Inflammatory macrophage (primary cell): Measurements from ENCODE around the gene KCNH2.
"Not testable (repeated sequence)": the region's sequence is repeated elsewhere in the genome, so short reads cannot be mapped to it uniquely, and the experiment has no call there.

Experiments used
- DNase-seq, 2 donors: peaks; one replicate each; pipeline ENCODE4 v3.0.0-alpha.2; 2020 to 2022

KCNH2 gene

DNA sequence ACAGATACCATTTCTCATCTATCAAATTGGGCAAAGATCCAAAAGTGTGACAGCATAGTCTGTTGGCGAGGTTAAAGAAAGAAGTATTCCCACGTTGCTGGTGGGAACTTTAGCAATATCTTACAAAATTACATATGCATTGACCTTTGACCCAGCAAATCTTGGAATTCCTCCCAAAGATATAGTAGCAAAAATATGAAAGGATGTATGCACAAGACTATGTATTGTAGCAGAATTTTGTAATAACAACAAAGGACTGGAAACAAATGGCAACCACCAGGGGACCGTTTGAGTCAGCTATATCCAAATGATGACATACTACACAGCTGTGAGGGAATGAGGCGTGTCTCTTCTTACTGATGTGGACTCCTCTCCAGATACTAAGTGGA is 50.2 kb downstream of the KCNH2 start:
- peak in 1 of 2 donors; percentile 8 for DNase-seq

DNA sequence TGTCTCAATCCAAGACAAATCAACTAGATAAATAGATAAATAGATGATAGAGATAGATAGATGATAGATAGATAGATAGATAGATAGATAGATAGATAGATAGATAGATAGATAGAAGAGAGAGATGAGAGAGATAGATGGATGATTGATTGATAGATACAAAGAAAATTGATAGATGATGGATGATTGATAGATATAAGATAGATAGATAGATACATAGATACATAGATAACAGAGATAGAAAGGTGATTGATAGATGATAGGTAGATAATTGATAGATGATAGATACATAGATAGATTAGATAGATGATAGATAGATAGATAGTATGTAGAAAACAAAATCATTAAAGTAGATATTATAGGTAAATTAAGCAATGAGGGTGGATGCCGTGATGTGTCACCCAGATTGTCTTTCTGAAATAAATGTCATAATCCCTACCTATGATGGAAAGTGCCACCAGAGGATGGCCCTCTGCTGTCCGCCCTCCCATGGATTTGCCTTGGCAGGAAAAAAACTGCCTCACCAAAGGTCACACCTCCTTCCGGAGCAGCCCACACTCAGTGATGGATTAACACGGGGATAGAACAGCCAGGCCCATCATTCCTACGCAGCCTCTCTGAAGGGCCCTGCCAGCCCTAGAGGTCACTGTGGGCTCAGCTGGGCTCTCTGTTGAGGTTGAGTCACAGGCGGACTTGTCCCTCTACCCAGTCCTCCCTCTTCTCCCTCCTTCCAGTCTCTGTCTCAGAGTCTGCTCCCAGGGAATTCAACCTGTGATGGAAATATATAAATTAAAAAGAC is 50.8 kb downstream of the KCNH2 start:
- no peak for DNase-seq

DNA sequence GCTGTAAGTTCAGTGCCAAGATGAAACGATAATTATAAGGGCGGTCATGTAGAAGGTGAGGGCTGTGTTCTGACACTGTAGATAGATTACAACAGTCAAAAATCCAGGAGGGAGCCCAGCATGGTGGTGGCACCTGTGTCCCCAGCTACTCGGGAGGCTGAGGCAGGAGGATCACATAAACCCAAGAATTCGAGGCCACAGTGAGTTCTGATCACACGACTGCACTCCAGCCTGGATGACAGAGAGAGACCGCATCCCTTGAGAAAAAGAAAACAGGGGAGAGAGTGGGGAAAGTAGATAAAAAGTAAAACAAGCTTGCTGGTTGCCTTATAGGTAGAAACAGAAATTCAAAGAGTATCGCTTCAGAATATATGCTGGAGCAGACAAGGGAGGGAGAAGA is 52.1 kb downstream of the KCNH2 start:
- DNase-seq: no peak

DNA sequence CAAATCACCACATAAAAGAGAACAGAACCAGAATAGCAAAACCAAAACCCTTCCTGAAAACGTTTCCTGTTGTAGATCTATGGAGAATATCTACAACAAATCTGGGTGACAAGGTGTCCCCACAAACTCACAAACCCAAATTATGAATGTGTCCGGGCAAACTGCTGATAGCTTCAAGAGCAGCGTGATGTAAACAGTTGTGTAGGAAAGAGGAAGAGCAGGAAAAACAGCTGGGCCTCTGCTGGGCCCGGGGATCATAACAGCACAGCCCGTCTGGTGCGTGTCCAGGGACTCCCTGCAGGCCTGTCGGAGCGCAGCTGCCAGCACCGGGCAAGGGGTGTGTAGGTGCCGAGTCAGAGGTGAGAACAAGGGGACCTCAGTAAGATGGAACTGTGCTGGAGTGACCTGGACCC is 53.7 kb downstream of the KCNH2 start:
- DNase-seq: peak in 1 of 2 donors; percentile 6

DNA sequence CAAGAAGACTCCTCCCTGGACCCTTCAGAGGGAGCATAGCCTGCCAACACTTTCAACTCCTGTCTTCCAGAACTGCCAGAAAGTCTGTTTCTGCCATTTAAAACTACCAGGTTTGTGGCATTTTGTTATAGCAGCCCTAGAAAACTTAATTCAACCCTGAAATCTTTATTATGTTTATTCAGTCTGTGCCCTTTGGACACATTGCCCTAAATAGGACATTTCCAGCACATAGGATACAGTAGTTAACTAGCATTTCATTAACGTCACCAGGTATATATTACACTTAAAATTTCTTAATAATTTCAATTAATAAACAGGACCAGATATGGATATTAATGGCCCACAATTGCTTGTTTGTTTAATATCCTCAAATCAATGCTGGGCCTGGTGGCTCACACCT is 54.3 kb downstream of the KCNH2 start:
- no peak for DNase-seq

DNA sequence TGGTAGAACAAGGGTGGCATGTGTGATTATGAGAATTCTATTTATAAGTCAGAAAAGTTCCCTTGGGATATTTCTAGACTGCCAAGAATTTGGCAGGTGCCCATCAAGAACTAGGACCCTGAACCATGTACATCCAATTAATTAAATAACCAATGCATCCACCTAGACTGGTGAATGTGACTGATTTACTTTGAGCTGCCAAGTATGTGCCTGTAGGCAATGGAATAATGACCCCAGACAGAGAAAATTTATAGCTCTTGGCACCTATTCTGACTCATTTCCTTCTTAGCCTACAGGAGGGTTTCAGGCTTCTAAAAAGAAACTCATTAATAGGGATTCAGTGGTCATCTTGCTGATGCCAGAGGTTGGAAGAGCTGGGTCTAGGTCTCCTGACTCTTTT is 54.9 kb downstream of the KCNH2 start:
- DNase-seq: no peak

DNA sequence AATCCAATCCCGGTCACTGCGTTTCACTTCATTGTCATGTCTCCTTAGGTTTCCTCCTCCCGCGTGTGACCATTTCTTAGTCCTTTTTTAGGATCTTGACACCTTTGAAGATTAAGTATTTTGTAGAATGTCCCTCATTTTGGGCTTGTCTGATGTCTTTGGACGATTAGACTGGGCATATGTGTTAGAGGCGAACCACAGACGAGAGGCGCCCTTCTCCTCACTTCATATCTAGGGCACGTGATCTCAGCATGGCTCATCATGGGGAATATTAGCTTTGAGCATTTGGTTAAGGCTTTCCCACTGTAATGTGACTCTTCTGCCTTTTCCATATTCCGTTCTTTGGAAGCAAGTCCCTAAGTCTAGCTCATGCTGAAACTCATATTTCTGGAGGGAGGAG is 59.0 kb downstream of the KCNH2 start:
- no peak for DNase-seq

DNA sequence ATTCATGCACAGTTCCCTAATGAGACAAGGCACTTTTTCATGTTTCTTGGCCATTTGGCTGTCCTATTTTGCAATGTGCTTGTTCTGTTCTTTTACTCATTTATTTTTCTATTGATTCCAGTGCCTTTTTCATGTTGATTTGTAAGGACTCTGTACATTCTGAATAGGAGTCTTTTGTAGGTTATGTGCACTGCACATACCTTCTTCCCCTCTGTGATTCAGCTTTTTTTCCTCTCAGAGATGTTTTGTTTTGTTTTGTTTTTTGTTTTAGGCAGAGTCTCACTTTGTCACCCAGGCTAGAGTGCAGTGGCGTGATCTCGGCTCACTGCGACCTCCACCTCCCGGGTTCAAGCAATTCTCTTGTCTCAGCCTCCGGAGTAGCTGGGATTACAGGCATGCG is 59.7 kb downstream of the KCNH2 start:
- DNase-seq: no peak

DNA sequence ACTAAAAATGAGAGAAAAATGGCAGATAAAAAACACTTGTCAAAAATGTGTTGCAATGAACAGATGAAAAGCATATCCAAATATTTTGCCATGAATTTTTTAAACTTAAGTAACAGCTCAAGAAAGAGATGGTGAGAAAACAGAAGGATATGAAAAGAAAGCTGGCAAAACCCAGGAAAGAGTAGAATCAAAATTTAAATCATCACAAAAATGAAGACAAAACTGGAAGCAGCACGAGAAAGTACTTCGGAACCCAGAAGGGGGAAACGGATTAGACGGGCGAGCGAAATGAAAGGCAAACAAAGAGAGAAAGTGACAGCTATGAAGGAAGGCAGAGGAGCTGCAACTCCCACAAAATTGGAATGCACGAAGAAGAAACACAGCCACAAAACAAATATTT is 60.2 kb downstream of the KCNH2 start:
- no peak for DNase-seq

DNA sequence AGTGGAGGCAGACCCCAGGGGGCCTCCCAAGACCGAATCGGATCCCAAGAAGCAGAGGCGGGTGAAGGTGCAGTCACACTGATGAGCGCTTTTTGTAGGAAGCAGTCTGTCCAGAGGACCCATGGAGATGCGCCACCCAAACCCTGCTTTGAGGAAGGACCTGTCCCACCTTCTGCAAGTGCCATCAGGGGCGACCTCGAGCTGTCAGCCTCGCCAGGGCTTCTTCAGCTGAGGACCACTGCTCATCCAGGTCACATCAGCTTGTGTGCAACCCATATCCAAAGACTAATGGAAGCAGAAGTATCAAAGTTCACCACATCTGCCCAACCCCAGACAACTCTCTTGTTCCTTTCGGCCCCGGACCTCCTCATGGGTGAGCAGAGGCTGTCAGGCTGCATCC is 61.5 kb downstream of the KCNH2 start:
- DNase-seq: no peak

DNA sequence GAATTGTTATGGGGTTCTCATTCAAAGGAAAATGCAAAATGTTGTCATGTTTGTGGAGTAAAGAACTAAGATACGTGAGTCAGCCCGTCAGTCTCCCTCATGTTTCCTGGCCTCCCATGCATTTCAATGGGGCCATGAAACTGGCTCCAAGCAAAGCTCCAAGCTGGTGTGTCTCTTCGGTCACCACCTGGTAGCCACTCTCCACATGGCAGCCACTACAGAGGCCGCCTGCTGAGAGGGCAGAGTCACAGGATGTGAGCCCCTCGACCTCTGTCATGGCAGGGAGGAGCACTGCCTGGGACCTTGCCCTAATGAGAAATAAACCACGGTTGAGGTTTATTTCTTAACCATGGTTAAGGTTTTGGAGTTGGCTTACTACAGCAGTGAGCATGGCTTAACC is 63.2 kb downstream of the KCNH2 start:
- DNase-seq: no peak

DNA sequence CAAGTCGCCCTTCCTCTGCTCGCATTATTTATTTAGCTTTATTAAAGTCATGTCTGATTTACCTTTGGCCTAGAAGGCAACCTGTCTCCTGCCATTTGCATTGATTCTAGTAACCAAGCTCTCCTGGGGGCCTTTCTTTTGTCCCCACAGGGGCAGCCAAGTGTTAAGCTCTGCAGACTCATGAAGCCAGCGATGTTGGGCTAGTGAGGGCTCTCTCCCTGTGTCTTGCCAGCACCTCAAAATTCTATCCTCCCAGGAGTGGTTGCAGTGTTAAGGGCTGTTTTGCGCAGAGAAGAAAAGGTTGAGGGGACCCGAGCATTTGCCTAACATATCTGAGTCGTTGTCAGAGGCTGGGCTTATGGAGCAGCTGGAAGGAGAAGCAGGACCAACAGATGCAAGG is 63.9 kb downstream of the KCNH2 start:
- no peak for DNase-seq

DNA sequence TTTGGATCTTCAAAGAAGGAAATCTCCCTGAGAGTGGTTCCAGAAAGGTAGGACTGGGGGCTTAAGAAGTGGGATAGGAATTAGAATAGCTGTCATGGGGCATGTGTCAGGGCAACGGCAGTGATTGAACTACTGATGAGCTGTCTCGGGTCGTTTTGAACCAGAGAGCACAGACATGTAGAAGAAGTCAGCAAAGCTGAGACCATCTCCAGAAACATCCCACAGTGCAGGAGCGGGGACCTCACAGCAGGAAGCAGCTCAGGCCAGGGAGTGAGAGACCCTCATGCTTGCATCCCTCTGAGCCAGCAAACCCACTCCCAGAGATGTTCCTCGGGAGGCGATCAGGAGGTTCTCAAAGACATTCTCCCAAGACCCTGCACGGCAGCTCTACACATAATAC is 65.7 kb downstream of the KCNH2 start:
- DNase-seq: no peak

DNA sequence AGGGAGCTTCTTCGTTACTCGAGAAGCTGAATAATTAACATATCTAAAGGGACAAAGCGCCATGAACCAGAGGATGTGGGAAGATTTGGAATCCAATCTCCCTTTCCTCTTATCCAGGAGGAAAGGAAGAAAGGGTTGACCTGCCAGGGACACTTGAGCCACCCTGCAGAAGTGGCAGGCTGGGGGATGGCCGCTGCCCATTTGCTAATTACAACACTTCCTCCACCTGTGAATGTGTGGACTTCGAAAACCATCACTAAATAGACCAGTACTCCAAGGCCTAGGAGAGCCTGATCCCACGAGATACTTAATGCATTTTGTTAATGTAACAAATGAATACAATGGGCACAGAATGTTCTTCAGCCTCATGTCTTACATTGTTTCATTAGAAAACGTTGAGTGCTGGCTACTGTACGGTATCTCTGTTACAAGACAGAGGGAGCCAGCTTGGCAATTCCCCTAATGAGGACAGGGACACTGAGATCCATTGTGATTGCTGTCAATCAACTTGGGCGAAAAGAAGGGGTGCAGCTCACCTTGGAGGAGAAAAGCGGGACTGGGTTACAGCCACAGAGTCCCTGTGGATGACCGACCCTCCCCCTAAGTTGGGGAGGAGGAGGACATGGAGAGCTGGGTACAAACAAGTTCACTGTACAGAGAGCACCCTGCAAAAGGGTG is 66.4 kb downstream of the KCNH2 start:
- DNase-seq: no peak

DNA sequence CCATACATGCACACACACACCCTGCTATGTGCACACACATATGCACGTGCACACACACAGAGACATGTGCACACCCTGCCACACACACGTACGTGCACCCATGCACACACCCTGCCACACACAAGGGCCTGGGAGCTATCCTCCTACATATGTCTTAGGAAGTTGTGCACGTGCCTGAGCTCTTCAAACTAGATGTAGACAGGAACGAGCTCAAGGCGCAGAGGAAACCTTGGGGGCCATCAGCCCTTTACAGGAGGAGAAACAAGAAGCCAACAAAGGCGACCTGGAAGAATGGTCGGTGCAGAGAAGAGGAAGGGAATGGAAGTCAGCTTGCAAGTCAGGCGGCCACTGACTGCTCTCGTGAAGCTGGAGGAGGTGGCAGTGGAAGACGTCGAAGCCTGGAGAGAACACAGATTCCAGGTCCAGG is 67.1 kb downstream of the KCNH2 start:
- DNase-seq: no peak

DNA sequence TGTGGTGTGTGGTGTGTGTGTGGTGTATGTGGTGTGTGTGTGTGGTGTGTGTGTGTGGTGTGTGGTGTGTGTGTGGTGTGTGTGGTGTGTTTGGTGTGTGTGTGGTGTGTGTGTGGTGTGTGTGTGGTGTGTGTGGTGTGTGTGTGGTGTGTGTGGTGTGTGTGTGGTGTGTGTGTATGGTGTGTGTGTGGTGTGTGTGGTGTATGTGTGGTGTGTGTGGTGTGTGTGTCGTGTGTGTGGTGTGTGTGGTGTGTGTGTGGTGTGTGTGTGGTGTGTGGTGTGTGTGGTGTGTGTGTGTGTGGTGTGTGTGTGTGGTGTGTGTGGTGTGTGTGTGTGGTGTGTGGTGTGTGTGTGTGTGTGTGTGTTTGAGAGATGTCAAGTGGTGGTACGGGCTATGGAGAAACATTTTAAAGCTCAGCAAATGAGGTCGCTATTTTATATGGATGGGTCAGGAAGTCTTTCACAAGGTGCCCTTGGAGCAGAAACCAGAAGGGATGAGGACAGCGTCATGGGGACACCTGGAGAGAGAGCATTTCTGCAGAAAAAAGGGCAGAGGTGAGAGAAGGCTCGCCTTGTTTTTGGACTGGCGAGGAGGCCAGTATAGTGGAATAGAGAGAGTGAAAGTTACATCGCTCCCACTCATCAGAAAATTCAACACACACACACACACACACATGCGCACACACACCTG is 67.7 kb downstream of the KCNH2 start:
- not testable (repeated sequence) for DNase-seq

DNA sequence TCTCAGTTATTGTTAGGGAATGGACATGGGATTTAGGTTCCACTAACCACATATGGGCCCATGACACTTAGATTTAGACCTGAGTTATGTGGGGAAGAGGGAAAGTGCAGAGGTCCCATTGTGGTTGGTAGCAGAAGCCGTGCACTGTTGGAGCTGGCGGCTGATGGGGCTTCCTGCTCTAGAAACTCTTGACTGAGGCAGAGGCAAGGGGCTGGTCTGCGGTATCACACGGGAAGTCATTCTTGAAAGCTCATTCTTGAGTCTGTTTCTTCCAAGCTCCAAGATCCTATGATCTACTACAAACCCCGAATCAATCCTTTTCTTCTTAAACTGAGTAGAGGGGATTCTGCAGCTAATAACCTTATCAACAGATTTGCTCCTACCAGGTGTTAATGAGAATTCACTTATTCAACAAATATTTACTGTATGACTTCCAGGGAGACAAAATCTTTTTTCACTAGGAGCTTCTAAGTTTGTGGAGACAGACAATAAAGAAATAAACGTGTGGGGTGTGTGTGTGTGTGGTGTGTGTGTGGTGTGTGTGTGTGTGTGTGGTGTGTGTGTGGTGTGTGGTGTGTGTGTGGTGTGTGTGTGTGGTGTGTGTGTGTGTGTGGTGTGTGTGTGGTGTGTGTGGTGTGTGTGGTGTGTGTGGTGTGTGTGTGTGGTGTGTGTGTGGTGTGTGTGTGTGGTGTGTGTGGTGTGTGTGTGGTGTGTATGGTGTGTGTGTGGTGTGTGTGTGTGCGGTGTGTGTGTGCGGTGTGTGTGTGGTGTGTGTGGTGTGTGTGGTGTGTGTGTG is 68.7 kb downstream of the KCNH2 start:
- no peak for DNase-seq

DNA sequence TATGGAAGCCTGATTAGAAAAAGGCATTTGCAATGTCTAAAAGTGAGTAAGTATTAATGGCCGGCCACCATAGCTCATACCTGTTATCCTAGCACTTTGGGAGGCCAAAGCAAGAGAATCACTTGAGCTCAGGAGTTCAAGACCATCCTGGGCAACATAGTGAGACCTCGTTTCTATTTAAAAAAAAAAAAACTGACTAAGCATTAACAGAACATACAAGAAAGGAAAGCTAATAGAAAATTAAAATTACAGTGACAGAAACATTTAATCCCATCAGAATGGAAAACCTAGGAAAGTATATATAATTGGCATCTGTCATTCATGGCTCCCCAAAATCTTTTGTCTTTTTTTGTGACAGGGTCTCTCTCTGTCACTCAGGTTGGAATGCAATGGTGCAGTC is 69.9 kb downstream of the KCNH2 start:
- DNase-seq: no peak

DNA sequence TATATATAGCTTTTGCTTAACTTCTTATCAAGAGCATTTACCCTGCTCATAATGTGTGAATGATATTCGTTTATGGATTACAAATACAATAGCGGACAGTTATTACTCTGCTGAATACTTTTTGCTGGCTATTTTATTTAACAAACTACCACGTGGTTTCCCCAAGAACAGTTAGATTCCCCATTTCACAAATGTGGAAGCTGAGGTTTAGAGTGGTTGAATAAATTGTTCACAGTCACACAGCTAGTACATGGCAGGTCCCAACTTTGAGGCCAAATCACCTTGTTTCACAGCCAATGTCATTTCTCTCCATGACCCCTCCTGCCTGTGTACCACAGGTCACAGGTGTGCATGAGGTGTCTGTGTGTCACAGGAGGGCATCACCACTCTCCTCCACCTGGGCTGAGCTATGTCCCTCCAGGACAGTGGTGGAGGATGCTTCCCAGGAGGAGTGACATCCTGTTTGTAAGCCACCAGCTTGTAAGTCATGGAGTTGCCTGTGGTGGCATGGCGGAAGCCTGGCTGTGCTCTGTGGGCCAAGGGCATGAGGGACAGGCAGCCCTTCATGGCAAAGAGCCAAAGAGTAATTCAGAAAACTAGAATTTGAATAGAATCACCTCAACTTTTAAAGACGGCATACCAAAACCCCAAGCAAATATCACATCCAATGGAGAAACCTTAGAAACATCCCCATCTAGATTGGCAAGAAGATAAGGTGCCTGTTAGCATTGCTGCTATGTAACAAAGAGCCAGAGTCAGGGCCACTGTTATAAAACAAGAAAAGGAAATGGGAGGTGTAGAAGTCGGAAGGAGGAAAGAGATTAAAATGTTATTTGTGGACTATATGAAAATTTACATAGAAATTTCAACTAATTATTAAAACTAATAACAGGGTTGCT is 73.9 kb downstream of the KCNH2 start:
- DNase-seq: peak; percentile 10 to 28

DNA sequence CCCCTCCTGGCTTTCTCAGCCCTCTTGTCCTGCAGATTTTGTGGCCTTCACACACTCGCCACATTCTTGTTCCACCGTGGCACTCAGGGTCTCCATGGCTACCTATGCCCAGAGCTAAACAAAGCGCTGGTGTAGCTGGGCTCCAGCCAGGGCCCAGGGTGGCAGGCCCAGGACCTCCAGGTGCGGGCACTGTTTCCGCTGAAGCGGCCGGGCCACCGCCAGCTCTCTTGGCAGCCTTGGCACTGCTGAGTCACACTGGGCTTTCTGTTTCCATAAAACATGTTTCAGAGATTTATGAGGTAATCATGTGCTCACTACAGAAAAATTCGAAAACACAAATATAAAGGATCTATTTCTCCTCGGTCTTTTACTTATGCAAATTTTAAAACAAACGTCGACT is 74.5 kb downstream of the KCNH2 start:
- no peak for DNase-seq

DNA sequence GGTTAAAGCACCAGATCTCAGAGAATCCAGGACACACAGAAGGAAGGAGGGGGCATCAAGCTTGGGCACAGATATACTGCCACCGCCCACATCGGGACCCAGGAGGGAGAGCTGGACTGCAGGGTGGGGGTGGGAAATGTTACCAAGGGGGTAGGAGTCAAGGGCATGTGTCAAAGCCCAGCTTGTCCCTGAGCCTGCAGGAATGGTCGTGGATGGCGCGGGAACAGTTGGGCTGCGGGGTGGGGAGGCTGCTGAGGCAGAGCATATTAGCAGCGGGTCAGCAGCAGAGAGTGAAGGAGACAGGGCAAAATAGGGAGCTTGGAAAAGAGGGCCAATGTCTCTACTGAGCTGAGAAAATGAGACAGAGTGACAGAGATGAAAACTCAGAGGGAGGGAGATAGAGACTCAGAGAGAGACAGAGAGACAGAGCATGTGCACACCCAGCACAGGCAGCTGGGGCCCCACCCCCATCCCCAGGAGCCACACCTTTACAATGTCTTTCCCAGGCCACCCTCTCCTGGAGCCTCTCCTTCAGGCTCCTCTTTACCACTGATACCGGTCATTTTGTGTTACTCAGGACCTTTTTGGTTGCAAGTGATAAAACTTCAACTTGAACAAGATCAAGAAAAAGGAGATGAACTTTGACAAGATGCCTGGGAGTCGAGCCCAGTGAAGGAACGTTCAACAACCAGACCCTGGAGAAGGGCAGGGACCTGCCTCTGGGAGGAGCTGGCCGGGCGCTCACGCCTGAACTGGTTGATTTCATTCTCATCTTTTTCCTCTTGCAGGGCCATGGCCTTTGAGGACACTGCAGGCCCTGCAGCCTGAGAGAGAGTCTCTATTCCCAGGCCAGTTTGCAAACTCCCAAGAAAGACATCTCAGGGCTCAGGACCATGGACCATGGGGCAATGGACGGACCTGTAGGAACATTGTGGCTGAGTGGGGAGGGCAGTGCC is 75.8 kb downstream of the KCNH2 start:
- DNase-seq: no peak
